Measurements from ENCODE around the gene AGBL1.

Gene AGBL1

DNA sequence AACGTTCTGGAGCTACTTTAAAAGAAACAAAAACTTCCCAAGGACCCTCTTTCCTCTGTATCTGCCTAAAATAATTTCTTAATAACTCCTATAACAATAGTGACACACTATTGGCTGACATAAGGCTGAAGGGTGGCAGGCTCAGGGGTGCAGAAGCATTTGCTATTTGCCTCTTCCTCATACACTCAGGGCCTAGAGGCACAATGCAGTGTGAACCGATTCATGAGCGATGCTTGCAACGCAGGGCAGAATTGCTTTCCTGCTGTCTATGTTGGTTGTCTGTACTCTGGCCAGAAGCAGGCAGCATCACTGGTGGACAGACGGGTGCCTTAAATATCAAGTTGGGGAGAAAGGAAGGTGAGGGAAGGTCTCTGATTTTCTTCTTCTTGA is 157.4 kb downstream of the AGBL1 start:
- no peak for DNase-seq (ENCODE audit: low spot score)

DNA sequence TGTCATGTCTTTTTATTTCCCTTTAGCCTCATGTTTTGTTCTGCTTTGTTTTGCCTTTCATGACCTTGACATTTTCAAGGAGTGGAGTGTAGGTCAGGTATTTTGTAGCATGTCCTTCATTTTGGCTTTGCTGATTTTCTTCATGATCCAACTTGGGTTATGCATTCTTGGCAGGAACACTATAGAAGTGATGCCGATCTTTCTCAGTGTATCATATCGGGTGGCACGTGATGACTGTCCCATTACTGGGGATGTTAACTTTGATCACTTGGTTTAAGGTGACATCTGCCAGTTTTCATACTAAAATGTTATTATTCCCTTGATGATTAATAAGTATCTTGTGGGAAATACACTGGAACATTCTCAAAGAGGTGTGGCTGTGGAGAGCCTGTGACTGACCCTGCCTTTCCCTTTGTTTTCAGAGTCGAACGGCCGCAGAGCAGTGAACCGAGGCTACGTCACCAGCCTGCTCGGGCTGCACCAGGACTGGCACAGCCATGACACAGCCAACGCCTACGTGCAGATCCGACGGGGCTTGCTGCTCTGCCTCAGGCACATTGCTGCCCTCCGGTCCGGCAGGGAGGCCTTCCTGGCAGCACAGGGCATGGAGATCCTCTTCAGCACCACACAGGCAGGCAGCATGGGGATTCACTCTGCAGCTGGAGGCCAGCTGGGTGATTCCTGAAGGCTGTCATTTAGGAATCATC is 167.7 kb downstream of the AGBL1 start:
- no peak for DNase-seq (ENCODE audit: low spot score)

DNA sequence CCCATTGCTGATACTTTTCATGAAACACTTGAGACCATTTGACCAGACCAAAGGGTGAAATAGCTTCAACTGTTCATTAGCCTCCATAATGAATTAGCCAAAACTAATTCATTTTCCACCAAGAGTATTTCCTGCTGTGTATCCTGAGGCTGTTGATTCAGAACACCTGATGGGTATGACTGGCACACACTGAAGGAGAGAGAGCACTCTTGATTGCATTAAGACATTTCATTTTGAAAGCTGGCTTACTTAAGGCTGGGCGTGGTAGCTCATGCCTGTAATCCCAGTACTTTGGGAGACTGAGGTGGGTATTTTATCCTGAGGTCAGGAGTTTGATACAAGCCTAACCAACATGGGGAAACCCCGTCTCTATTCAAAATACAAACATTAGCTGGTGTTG is 175.6 kb downstream of the AGBL1 start:
- DNase-seq (ENCODE audit: low spot score): no peak

DNA sequence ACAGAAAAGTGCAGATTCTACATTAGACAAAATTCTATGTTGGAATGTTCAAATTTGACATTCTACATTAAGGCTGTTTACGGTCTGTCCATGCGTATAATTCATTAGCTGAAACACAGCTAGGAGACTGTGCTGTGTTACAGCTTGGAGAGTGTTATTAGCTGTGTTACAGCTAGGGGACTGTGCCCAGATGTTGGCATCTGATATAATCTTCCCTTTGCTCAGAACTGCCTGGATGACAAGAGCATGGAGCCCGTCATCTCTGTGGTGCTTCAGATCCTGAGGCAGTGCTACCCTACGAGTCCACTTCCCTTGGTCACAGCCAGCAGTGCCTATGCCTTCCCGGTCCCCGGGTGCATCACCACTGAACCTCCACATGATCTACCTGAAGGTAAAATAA is 177.0 kb downstream of the AGBL1 start:
- no peak for DNase-seq (ENCODE audit: low spot score)

DNA sequence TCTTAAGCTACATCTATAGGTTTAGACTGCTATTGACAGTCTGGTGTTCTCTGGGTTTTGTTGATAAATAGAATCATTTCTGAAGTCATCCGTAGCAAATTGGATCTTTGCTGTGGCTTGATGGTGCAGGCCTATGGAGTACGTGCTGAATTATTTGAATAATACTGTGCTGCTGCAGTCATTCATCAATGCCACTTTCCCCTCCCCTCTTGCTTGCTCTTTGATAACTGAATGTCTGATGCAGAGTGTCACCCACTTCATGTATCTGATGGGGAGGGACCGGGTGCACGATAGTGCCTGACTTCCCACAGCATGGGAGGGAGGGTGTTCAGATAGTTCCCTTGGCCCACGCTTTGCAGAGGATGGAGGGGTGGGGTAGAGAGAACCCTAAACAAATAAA is 179.9 kb downstream of the AGBL1 start:
- DNase-seq (ENCODE audit: low spot score): no peak

DNA sequence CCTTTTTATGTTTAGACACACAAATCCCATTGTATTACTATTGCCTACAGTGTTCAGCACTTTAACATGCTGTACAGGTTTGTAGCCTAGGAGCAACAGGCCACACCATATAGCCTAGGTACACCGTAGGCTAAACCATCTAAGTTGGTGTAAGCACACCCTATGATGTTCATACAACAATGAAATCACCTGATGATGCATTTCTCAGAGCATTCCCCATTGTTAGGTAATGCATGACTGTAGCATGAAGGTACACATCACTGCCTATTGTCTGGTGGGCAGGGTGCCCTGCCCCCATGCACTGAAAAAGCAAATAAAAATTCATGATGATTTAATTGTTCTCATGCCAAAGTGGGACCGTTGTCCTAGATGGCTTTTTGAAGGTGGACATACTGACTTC is 183.6 kb downstream of the AGBL1 start:
- no peak for DNase-seq (ENCODE audit: low spot score)

DNA sequence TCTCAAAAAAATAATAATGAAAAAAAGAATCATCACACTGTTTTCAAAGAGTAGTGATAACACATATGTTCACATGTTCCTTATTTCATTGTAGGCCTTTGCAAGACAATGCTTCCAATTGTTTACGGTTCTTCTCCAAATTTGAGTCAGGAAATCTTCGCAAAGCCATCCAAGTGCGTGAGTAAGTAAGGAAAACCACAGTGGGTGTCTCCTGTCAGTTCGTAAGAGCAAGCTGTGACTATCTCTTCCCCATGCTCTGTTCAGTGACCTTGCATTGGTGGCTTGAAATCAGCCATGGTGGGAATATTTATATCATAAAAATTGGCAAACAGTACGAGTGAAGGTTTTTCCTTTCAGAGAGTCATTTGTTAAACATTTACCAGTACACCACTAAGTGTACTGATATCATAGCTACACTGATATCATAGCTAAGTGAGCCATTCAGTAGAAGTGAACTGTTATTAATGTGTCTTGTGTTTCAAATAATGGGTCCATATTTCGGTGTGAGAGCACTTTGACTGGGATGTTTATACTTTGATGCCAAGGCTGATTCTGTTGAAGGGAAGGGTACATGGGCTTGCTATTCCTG is 187.3 kb downstream of the AGBL1 start:
- DNase-seq (ENCODE audit: low spot score): no peak

DNA sequence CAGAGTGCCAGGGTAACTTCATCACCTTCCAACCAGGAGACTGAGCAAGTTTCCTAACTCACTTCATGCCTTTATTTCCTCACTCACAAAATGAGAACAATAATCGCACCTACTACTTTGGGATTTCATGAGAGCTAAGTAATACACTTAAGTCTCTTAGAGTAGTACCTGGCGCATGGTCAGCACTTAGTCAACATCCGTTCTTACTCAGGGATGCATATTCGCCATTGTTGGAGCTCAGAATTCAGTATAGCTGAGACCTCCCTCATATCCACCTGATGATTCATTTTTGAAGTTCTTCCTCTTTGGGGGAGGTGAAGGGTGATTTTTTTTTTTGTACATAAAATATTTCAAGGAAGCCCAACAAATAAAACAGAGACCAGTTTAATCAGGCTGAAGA is 188.2 kb downstream of the AGBL1 start:
- DNase-seq (ENCODE audit: low spot score): no peak

DNA sequence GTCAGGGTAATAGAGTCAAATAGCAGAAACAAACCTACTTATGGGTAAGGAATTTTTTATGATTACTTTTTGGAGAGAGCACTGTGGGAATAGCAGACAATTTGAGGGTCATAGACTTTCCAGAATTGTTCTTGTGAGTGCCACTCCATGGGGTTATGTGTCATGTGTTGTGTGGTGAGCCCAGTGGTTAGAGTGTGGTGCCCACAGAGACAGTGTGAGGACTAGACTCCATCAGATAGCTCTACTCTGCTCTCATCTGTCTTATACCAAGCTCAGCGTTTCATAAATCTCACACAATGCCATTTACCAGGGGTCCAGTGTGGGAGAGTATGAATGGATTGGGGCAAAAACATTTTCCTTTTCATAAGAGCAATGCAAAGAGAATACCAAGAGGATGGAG is 188.9 kb downstream of the AGBL1 start:
- DNase-seq (ENCODE audit: low spot score): no peak

DNA sequence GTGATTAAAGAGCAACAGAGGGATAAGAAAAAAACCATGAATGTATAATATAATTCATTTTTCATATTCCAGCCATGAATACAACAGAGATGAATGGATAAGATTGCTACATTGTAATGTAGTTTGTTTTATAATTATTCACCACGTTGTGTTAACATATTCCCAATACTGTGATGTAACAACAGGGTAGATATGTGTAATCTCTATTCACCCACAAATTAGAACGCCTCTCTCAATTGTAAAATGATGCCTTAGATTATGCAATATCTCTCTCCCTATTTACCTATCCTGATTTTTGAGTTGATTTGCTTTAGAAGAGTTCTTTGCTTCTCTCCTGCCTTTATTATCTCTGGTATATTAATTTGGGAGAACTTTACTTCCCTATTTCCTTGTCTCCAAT is 193.6 kb downstream of the AGBL1 start:
- no peak for DNase-seq (ENCODE audit: low spot score)

DNA sequence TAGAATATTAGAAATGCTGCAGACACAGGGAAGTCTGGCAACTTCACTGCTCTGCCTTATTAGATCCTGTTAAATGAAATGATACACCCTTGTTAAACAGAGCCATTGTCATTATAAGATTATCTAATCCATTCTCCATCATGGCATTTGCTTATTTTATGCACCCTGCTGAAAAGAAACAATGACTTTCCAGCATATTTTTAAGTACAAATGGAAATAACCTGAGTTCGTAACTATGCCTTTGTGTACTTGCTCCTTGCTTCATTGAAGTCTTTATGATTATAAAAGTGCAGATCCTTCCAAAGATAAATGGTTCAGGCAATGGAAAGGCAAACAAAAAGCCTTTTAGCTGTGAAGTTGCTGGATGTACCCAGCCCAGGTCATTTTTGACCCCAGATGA is 195.7 kb downstream of the AGBL1 start:
- DNase-seq (ENCODE audit: low spot score): no peak

DNA sequence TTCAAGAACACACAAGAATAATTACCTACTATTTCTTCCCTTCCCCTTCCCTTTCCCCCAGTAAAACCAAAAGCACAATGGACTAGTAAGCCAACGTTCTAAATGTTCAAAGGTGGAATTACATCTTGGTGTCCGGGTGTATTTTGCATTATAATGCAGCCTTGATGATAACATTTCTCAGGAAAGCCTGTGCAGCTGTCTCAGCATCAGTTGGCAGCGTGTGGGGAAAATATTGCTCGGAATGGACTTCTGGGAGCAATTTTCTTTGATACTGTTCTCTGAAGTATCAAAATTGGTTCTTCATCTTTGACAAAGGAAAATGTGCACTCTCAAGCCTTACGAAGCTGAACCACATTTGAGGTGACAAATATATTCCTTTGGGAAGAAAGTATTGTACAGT is 198.9 kb downstream of the AGBL1 start:
- DNase-seq (ENCODE audit: low spot score): no peak

DNA sequence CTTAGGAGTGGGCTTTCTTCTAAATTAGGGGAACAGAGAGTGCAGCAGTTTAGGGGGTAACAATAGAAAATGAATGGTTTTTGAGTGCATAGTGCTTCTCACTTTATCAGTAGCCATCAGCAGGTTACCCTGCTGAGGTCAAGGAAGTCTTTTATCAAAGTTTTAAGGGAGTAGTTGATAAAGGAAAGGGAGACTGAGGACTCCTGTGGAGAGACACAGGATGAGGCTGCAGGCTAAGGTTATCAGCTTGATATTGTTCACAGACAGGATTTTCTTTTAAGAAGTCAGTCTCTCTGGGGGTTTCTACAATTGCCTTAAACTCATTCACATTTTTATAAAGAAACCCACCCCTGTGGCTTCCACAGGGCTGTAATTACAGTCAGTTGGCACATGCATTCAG is 205.0 kb downstream of the AGBL1 start:
- no peak for DNase-seq (ENCODE audit: low spot score)

DNA sequence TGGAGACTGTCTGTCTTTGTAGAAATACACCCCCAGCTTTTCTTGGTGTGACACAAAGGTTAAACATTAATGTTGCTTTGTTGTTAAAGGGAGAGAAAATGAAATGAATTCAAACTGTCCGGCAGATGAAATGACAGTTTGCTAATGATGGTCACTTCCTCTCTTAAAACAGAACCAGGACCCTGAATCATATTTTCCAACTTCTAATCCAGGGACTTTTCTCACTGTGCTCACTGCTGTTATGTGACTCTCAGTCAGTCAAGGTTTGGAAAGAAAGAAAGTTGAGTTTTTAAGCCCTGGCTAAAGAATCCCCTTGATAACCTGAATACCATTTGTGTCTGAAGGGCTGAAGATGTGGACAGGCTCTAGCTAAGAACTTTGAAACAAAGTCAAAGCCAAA is 215.8 kb downstream of the AGBL1 start:
- DNase-seq (ENCODE audit: low spot score): no peak

DNA sequence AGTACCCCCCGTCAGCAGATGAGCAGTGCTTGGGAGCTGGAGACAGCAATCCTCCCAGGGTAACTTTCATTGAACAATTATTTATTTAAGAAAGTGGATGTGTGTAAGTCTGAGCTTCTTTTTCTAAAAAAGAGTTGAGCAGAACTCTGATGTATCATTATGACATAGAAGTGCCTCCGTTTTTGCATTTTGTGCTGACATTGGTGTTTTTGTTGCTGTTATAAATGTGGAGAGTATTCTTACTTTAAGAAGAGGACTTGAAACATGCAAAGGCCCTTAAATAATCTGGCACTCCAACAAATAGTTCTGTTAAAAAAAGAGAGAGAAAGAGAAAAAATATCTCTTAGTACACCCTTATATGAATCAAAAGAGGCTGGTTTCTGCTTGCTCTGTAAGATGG is 217.1 kb downstream of the AGBL1 start:
- no peak for DNase-seq (ENCODE audit: low spot score)

DNA sequence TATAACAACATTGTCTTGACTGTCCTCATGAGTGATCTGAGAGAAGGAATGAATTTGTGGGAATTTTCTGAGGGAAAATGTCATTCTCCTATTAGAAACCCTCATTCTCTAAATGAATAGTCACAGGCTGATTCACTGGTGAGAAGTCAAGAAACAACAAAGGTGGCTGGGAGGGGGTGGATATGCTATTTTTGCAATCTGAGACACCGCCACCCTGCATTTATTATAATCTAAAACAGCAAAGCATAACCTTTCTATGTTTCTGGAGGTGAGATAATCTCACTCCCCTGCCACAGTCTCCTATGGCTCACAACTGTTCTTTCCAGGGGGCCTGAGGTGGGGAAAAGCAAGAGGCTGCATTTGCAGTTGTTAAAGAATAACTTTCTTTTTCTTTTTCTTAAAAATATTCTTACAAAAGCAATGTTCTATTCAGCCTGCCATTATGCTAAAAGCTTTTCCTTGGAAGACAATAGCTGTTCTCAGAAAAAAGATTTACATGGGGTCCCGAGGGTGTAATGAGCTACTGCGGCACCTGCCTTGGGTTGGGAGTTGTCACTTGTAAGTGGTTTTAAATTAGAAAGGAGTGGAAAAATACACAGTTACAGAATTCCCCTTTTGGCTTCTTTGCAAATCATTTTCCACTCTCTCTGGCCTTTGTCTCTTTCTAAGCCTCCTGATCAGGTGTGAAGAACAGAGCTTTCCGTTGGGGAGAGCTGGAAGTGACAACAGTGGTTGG is 220.9 kb downstream of the AGBL1 start:
- no peak for DNase-seq (ENCODE audit: low spot score)

DNA sequence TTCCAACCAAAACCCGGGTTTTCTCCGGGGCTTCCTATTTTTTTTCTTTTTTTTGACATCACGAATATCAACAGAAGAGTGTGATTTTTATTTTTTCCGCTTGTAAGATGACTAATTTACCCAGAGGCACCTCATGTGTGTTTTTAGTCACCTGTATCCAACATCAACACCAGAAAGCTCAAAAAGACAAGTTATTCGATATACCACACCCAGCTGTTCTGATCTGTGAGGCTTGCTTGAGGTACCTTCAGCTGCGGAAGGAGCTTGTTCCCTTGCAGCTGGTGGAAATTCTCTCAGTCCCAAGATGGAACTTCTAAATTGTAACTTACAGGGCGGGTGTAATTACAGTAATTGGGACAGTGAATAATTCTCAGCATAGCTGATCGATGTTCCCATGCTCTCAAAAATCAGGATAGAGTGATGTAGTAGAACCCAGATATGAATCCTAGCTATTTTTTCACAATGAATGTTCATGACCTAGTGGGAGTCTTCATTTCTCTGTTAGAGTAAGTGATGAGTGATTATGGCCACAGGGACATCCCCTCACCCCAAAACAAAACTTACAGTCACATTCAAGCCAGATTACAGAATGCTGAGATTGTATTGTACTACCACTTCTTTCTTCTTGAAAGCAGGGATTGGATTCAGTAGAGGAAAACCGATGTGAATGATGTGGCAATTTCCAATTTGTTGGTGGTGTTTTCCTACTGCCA is 232.1 kb downstream of the AGBL1 start:
- DNase-seq (ENCODE audit: low spot score): no peak

DNA sequence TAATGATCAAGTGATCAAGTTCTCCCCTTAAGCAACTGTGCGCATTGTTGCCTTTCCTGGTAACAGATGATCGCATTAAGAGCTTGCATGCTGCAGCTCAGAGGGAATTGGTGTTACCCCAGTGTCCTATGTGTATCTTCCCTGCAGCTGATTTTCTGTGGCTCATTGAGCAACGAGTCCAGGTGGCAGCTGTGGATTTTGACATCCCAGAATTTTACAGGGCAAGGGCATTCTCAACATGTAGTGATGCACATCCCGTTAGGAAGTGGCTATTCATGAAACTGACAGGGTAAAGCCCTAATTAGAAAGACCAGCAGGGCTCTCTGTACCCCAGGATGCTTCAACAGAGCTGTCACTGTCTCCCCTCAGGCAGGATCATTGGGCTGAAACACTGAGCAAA is 232.8 kb downstream of the AGBL1 start:
- no peak for DNase-seq (ENCODE audit: low spot score)

DNA sequence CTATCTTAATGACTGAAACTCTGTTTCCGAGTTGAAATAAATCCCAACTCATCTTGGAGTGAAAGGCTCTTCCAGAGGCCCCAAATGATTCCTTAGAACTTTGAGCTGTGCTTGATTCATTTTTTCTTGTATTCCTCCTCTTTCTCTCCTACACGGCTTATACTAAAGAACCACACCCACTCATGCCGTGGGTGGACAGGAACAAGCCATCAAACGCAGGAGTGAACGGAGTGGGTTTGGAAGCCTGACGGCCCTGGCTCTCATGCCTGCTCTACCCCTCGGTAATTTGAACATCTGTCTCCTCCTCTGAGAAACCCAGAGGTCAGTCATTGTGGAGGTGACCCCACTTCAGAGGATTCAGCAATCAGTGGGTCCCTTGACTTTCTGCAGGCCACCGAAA is 236.5 kb downstream of the AGBL1 start:
- no peak for DNase-seq (ENCODE audit: low spot score)

DNA sequence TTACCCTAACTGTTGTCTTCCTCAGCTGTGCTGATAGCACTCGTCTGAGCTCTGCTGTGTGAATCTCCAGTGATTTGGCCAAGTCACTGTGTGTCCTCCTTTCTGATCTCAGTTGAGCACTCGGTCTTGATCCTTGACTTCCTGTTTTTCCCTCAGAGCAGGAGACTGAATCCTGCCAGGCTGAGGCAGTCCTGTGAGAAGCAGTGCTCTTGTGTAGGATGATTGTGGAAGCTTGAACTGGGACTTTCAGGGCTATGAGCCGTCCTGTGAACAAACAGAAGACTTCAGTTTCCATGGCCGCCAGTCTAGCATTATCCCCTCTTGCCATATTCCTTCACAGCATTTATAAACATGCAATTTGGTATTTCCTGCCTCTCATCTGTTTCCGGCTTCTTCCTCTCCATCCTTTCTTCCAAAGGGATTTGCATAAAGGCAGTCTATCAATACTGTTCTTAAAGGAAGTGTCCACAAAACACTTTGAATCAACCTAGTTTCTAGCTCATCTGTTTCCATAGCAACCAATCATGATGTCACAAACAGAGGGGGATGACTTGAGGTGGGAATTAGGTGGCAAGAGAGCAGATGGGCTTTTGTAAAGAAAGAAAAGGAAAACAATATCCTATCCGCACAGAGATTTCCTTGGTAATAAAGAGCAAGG is 237.2 kb downstream of the AGBL1 start:
- DNase-seq (ENCODE audit: low spot score): no peak

DNA sequence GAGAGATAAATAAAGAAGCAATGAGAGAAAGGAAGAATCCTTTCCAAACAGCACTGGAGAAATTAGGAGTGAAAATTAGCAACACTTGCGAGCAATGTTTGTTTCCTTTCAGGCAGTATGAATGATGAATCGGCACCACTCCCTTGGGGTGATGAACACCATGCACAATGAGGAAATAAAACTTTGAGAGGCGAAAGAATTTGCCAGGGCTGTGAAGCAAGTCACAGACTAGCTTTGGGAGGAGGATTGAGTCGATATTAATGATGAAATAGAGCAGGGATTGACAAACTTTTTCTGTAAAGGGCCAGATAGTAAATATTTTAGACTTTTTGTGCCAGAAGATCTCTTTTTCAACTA is 237.7 kb downstream of the AGBL1 start:
- no peak for DNase-seq (ENCODE audit: low spot score)

DNA sequence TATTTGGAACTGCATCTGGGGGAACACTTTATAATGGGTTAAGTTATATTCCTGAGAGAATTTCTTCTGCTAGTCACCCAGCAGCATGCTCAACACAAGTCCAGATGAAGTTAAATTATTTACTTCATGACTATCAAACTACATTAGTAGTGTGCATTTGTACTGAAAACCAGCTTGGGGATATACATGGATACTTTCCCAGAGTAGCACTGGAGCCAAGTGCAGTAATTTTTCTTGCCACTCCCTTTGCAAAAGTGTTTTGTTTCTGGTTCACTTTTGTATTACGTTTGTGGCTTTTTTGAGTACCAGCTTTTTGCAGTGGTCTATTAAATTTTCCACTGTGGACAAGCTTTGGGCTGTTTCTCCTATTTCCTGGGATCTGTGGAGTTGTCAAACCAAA is 243.0 kb downstream of the AGBL1 start:
- DNase-seq (ENCODE audit: low spot score): no peak

All from germinal center (tissue), 1 donor.